ENCODE data around the gene NTPCR. TPM values are rescaled to one million over a fixed set of nuclear protein-coding genes. Genes with fewer than 3 reads are reported as not detected.

NTPCR gene
- total RNA-seq, 1 experiment from 2014 or later: 49.1 TPM

GRCh38 chr1:232968391-232968790 lies 18.0 kb downstream of the NTPCR start:
- no TSS peak for BruUV-seq (replicated peaks)
- DNase-seq: no peak
- H3K27me3 Mint-ChIP-seq (ENCODE audit: insufficient read depth, unreplicated experiment): no peaks in the 10 kb centered on the region
- no peak overlapping the region for H3K4me3 ChIP-seq (ENCODE audit: low read depth, low read length)
- no peaks in the 10 kb centered on the region for H3K27me3 ChIP-seq (replicated peaks; ENCODE audit: control insufficient read depth, insufficient read depth, low read length)
- H3K27ac Mint-ChIP-seq (ENCODE audit: unreplicated experiment): no peak overlapping the region
- TF ChIP-seq CTCF (IDR thresholded peaks at IDR 0.05; ENCODE audit: insufficient read depth in 1 of 2, low read depth in 1 of 2, low read length in 1 of 2, severe bottlenecking in 1 of 2, unreplicated experiment in 1 of 2): no peak
- ChIA-PET CTCF (no interaction called here), POLR2A (no interaction called here)
- no peaks in the 10 kb centered on the region for H3K4me1 ChIP-seq
- no peaks in the 10 kb centered on the region for H3K9me3 ChIP-seq
- H3K9me3 Mint-ChIP-seq (ENCODE audit: unreplicated experiment): peaks cover 22% of the 10 kb centered on the region
- peaks cover 2% of the 10 kb centered on the region for H3K36me3 ChIP-seq (ENCODE audit: control insufficient read depth, insufficient read depth, low read length)
- peaks cover 4% of the 10 kb centered on the region for H3K4me1 Mint-ChIP-seq (ENCODE audit: low read depth, unreplicated experiment)
- intact Hi-C loops (cut with micrococcal nuclease; ENCODE audit: unreplicated experiment): loop anchor here (5.0 kb wide), 1 partner anchor 59 kb away; no protein-coding TSS in a partner anchor
- peaks cover 28% of the 10 kb centered on the region for H3K36me3 Mint-ChIP-seq (ENCODE audit: insufficient read depth, unreplicated experiment)
- H3K4me3 Mint-ChIP-seq (ENCODE audit: unreplicated experiment): no peak overlapping the region

GRCh38 chr1:232968965-232969364 lies 18.6 kb downstream of the NTPCR start:
- H3K9me3 ChIP-seq: no peaks in the 10 kb centered on the region; the same call in 1 of the 2 replicates
- H3K4me1 Mint-ChIP-seq (ENCODE audit: low read depth, unreplicated experiment): no peaks in the 10 kb centered on the region
- no peaks in the 10 kb centered on the region for H3K4me1 ChIP-seq
- no peak for DNase-seq
- H3K4me3 Mint-ChIP-seq (ENCODE audit: unreplicated experiment): no peak overlapping the region
- H3K27me3 ChIP-seq (replicated peaks; ENCODE audit: control insufficient read depth, insufficient read depth, low read length): no peaks in the 10 kb centered on the region
- H3K27me3 Mint-ChIP-seq (ENCODE audit: insufficient read depth, unreplicated experiment): no peaks in the 10 kb centered on the region
- H3K9me3 Mint-ChIP-seq (ENCODE audit: unreplicated experiment): peaks cover 28% of the 10 kb centered on the region
- POLR2A ChIA-PET: no interaction called here
- intact Hi-C loops (cut with micrococcal nuclease; ENCODE audit: unreplicated experiment): loop anchor here (5.0 kb wide), 1 partner anchor 58 kb away; no protein-coding TSS in a partner anchor
- H3K36me3 ChIP-seq (ENCODE audit: control insufficient read depth, insufficient read depth, low read length): peaks cover 2% of the 10 kb centered on the region
- CTCF ChIA-PET: no interaction called here
- peaks cover 33% of the 10 kb centered on the region for H3K36me3 Mint-ChIP-seq (ENCODE audit: insufficient read depth, unreplicated experiment)
- H3K4me3 ChIP-seq (ENCODE audit: low read depth, low read length): no peak overlapping the region
- H3K27ac Mint-ChIP-seq (ENCODE audit: unreplicated experiment): no peak overlapping the region
- BruUV-seq (replicated peaks): no TSS peak
- no peak for TF ChIP-seq CTCF (IDR thresholded peaks at IDR 0.05; ENCODE audit: insufficient read depth in 1 of 2, low read depth in 1 of 2, low read length in 1 of 2, severe bottlenecking in 1 of 2, unreplicated experiment in 1 of 2)

GRCh38 chr1:232969799-232970198 lies 19.4 kb downstream of the NTPCR start:
- Histone ChIP-seq H3K4me1 (no peaks in the 10 kb centered on the region), H3K4me3 (ENCODE audit: low read depth, low read length) (no peak overlapping the region), H3K9me3 (no peaks in the 10 kb centered on the region; the same call in 1 of the 2 replicates), H3K27me3 (replicated peaks; ENCODE audit: control insufficient read depth, insufficient read depth, low read length) (no peaks in the 10 kb centered on the region), H3K36me3 (ENCODE audit: control insufficient read depth, insufficient read depth, low read length) (peaks cover 2% of the 10 kb centered on the region)
- TF ChIP-seq CTCF (IDR thresholded peaks at IDR 0.05; ENCODE audit: insufficient read depth in 1 of 2, low read depth in 1 of 2, low read length in 1 of 2, severe bottlenecking in 1 of 2, unreplicated experiment in 1 of 2): no peak
- intact Hi-C loops (cut with micrococcal nuclease; ENCODE audit: unreplicated experiment): loop anchor here (5.0 kb wide), 1 partner anchor 58 kb away; no protein-coding TSS in a partner anchor
- H3K4me3 Mint-ChIP-seq (ENCODE audit: unreplicated experiment): no peak overlapping the region
- H3K4me1 Mint-ChIP-seq (ENCODE audit: low read depth, unreplicated experiment): no peaks in the 10 kb centered on the region
- H3K36me3 Mint-ChIP-seq (ENCODE audit: insufficient read depth, unreplicated experiment): peaks cover 37% of the 10 kb centered on the region
- peaks cover 34% of the 10 kb centered on the region for H3K9me3 Mint-ChIP-seq (ENCODE audit: unreplicated experiment)
- no TSS peak for BruUV-seq (replicated peaks)
- POLR2A ChIA-PET: no interaction called here
- no peak overlapping the region for H3K27ac Mint-ChIP-seq (ENCODE audit: unreplicated experiment)
- no peak for DNase-seq
- CTCF ChIA-PET: no interaction called here
- H3K27me3 Mint-ChIP-seq (ENCODE audit: insufficient read depth, unreplicated experiment): no peaks in the 10 kb centered on the region
